CD14-positive monocyte (primary cell): ENCODE results near the gene TMEM184A. TPM values are rescaled to one million over a fixed set of nuclear protein-coding genes. Genes with fewer than 3 reads are reported as not detected.
"Not testable (repeated sequence)": the region's sequence is repeated elsewhere in the genome, so short reads cannot be mapped to it uniquely, and the experiment has no call there.

Source experiments
- DNase-seq, 3 donors: peaks; one replicate each; pipeline ENCODE4 v3.0.0-alpha.2; 2011 to 2022
- H2AFZ ChIP-seq: 2 replicates; pipeline ENCODE4 v1.6.0; 2012; ENCODE audit warnings: mild to moderate bottlenecking, low read depth, low read length, inconsistent platforms; ENCODE audit not compliant: insufficient read depth, poor library complexity, severe bottlenecking
- H3K27ac ChIP-seq, 2 donors: 1 replicate in 1 of 2; 2 replicates in 1 of 2; pipeline ENCODE4 v1.5.1; 2012 to 2013; ENCODE audit warnings: low read length in 2 of 2, control low read depth in 1 of 2, inconsistent platforms in 1 of 2, low read depth in 1 of 2, mild to moderate bottlenecking in 1 of 2
- H3K27me3 ChIP-seq, 2 donors: one replicate each; pipeline versions ENCODE4 v1.6.0 to v1.6.1; 2011 to 2013; ENCODE audit warnings: low read length in 2 of 2; ENCODE audit not compliant: control insufficient read depth in 2 of 2, insufficient read depth in 2 of 2
- H3K36me3 ChIP-seq, 2 donors: replicated peaks in 1 of 2; 1 replicate in 1 of 2; 2 replicates in 1 of 2; pipeline versions ENCODE4 v1.5.1 to v1.6.1; 2012 to 2013; ENCODE audit warnings: low read length in 2 of 2, control low read depth in 1 of 2, inconsistent platforms in 1 of 2, mild to moderate bottlenecking in 1 of 2; ENCODE audit not compliant: insufficient read depth in 2 of 2, control insufficient read depth in 1 of 2
- H3K4me1 ChIP-seq, 2 donors: 1 replicate in 1 of 2; 2 replicates in 1 of 2; pipeline versions ENCODE4 v1.5.1 to v1.6.1; 2012 to 2013; ENCODE audit warnings: low read length in 2 of 2, control low read depth in 1 of 2, inconsistent platforms in 1 of 2, mild to moderate bottlenecking in 1 of 2, moderate library complexity in 1 of 2; ENCODE audit not compliant: insufficient read depth in 2 of 2, control insufficient read depth in 1 of 2
- H3K4me2 ChIP-seq: replicated peaks from 2 replicates; pipeline ENCODE3; 2012; ENCODE audit warnings: low read length, moderate library complexity, mild to moderate bottlenecking; ENCODE audit not compliant: poor library complexity, severe bottlenecking; ENCODE audit errors: extremely low read depth
- H3K4me3 ChIP-seq, 3 experiments: fragments of 200-600 bp in 1 of 3; sonication (generic) in 1 of 3; replicated peaks in 1 of 3; 1 replicate in 2 of 3; 2 replicates in 1 of 3; pipeline ENCODE4 v1.5.1; 2011 to 2013; ENCODE audit warnings: low read length in 3 of 3, mild to moderate bottlenecking in 3 of 3, control low read depth in 2 of 3, low read depth in 2 of 3, inconsistent platforms in 1 of 3, moderate library complexity in 1 of 3
- H3K79me2 ChIP-seq: 2 replicates; pipeline ENCODE4 v1.6.0; 2012; ENCODE audit warnings: mild to moderate bottlenecking, control low read depth, inconsistent platforms, low read length, moderate library complexity; ENCODE audit not compliant: insufficient read depth
- H3K9ac ChIP-seq: 2 replicates; pipeline ENCODE4 v1.6.0; 2017; ENCODE audit warnings: low read length, mild to moderate bottlenecking; ENCODE audit not compliant: insufficient read depth, poor library complexity, severe bottlenecking
- H3K9me3 ChIP-seq, 2 donors: replicated peaks in 1 of 2; 1 replicate in 1 of 2; 2 replicates in 1 of 2; pipeline versions ENCODE4 v1.5.1 to v1.6.1; 2012 to 2013; ENCODE audit warnings: low read length in 2 of 2, control low read depth in 1 of 2; ENCODE audit not compliant: control insufficient read depth in 1 of 2, insufficient read depth in 1 of 2
- H4K20me1 ChIP-seq: 2 replicates; pipeline ENCODE4 v1.6.0; 2012; ENCODE audit warnings: mild to moderate bottlenecking, low read length, control low read depth, moderate library complexity; ENCODE audit not compliant: insufficient read depth
- H3K27ac Mint-ChIP-seq, 7 donors: one replicate each; pipeline ENCODE4 v1.8.0; 2020; ENCODE audit warnings: mild to moderate bottlenecking in 7 of 7, mixed read lengths in 7 of 7, moderate library complexity in 6 of 7, inconsistent platforms in 2 of 7
- H3K27me3 Mint-ChIP-seq, 3 donors: one replicate each; pipeline ENCODE4 v1.8.0; 2021 to 2022; ENCODE audit warnings: low read depth in 3 of 3, mild to moderate bottlenecking in 3 of 3, mixed read lengths in 3 of 3, moderate library complexity in 3 of 3, inconsistent platforms in 1 of 3
- H3K36me3 Mint-ChIP-seq, 2 donors: one replicate each; pipeline ENCODE4 v1.8.0; 2020; ENCODE audit warnings: mixed read lengths in 2 of 2, inconsistent platforms in 1 of 2, mild to moderate bottlenecking in 1 of 2
- H3K4me1 Mint-ChIP-seq: one replicate; pipeline ENCODE4 v1.8.0; 2020; ENCODE audit warnings: mild to moderate bottlenecking, mixed read lengths
- H3K4me3 Mint-ChIP-seq, 2 donors: one replicate each; pipeline ENCODE4 v1.8.0; 2020; ENCODE audit warnings: mild to moderate bottlenecking in 2 of 2, mixed read lengths in 2 of 2, moderate library complexity in 1 of 2
- H3K9me3 Mint-ChIP-seq, 7 donors: one replicate each; pipeline ENCODE4 v1.8.0; 2020 to 2022; ENCODE audit warnings: mixed read lengths in 7 of 7, mild to moderate bottlenecking in 6 of 7, moderate library complexity in 6 of 7, inconsistent platforms in 2 of 7
- CTCF ChIP-seq: fragments of 200-600 bp; IDR thresholded peaks from one replicate; pipeline ENCODE4 v1.8.0; 2022; ENCODE audit warnings: antibody characterized with exemption, mild to moderate bottlenecking
- whole genome bisulfite sequencing: methylation state at CpG from one replicate; pipeline ENCODE4 v1.1.5; 2013; ENCODE audit warnings: missing lambda C conversion rate; ENCODE audit not compliant: insufficient coverage; 5-methylcytosine and 5-hydroxymethylcytosine counted together
- intact Hi-C, 2 donors: fragments of 100-400 bp; cut with micrococcal nuclease; formaldehyde crosslinking; loops; one replicate each; pipeline versions ENCODE4 v1.15.0 to v1.15.1; 2023
- polyA plus RNA-seq, 3 donors: library from polyadenylated mRNA; depleted of rRNA in 1 of 3; unstranded in 2 of 3; stranded (reverse) in 1 of 3; fragments of 300-500 nt in 2 of 3; fragments of >200 nt in 1 of 3; fragmentation: Illumina TruSeq in 2 of 3; gene quantifications; 1 replicate in 2 of 3; 2 replicates in 1 of 3; pipeline ENCODE4 v1.2.3, GENCODE V29; 2012 to 2021

The TMEM184A gene
- polyA plus RNA-seq, 3 donors, result not detected

- intact Hi-C loops, result loop anchor here in 1 of 2 donors (10.0 kb wide), 1 partner anchor 48 kb away; no protein-coding TSS in a partner anchor
- Histone ChIP-seq H3K4me3 (no peak overlapping the region), H3K4me1 (peaks cover 28 to 31% of the 10 kb centered on the region in 2 donors), H3K9me3 (no peaks in the 10 kb centered on the region), H3K27me3 (no peaks in the 10 kb centered on the region), H2AFZ (no peak overlapping the region), H3K9ac (no peak overlapping the region), H3K36me3 (no peaks in the 10 kb centered on the region), H3K4me2 (no peak overlapping the region), H4K20me1 (no peaks in the 10 kb centered on the region), H3K27ac (no peak overlapping the region), H3K79me2 (no peaks in the 10 kb centered on the region)
- DNase-seq, result no peak
- no peak overlapping the region for H3K4me3 Mint-ChIP-seq
- no peak for TF ChIP-seq CTCF
- WGBS, result 88% methylated on average over 12 of the region's 18 CpGs
- H3K27ac Mint-ChIP-seq, result no peak overlapping the region
- peaks cover 0 to 21% (median 9%) of the 10 kb centered on the region in 7 donors for H3K9me3 Mint-ChIP-seq
- H3K27me3 Mint-ChIP-seq, result peaks cover 2 to 3% (median 2%) of the 10 kb centered on the region in 3 donors
- H3K36me3 Mint-ChIP-seq, result no peaks in the 10 kb centered on the region
- peaks cover 35% of the 10 kb centered on the region for H3K4me1 Mint-ChIP-seq
These were observed 39.3 kb downstream of the TMEM184A start for GRCh38 chr7:1516586-1517251.

GRCh38 chr7:1515509-1515967, 40.5 kb downstream of the TMEM184A start:
- not testable (repeated sequence) for H3K9me3 ChIP-seq, H3K9ac ChIP-seq, H2AFZ ChIP-seq, H3K27me3 Mint-ChIP-seq, H3K4me3 ChIP-seq, H3K79me2 ChIP-seq, DNase-seq, H3K36me3 ChIP-seq, H3K36me3 Mint-ChIP-seq, H3K4me2 ChIP-seq, H3K27me3 ChIP-seq, H3K4me3 Mint-ChIP-seq, H4K20me1 ChIP-seq, H3K27ac ChIP-seq
- H3K4me1 ChIP-seq, result peaks cover 39 to 42% of the 10 kb centered on the region in 2 donors
- WGBS, result 92% methylated on average over 15 of the region's 17 CpGs
- peak overlapping the region in 2 of 7 donors; percentile 21 to 25 for H3K27ac Mint-ChIP-seq
- peaks cover 0 to 21% (median 7%) of the 10 kb centered on the region in 7 donors for H3K9me3 Mint-ChIP-seq
- intact Hi-C loops, result loop anchor here in 1 of 2 donors (10.0 kb wide), 1 partner anchor 49 kb away; no protein-coding TSS in a partner anchor
- peaks cover 43% of the 10 kb centered on the region for H3K4me1 Mint-ChIP-seq
